HG02981 (cell line): ENCODE measurements around the gene GREB1L.
"Not testable (repeated sequence)": the region's sequence is repeated elsewhere in the genome, so short reads cannot be mapped to it uniquely, and the experiment has no call there.

Experiments used
- ATAC-seq: cut with Tn5 transposase; IDR thresholded peaks from one replicate; pipeline ENCODE4 v1.9.1; 2021; ENCODE audit warnings: mild to moderate bottlenecking, moderate library complexity; ENCODE audit not compliant: unreplicated experiment

Gene GREB1L

GRCh38 chr18:21242141-21242779 is at the start of gene GREB1L:
GREB1L (plus strand) TSS chr18:21242232; CDS start chr18:21383519, 141,287 bp downstream.
- no peak for ATAC-seq

- ATAC-seq, result no peak
Observed at GRCh38 chr18:21192308-21192624, 49.8 kb upstream of the GREB1L start.

- no peak for ATAC-seq
Observed at GRCh38 chr18:21194871-21195771, 46.9 kb upstream of the GREB1L start.

- ATAC-seq, result no peak
Observed at GRCh38 chr18:21196426-21196825, 45.6 kb upstream of the GREB1L start.

- ATAC-seq, result no peak
Observed at GRCh38 chr18:21203126-21203525, 38.9 kb upstream of the GREB1L start.

GRCh38 chr18:21203542-21204241 is 38.3 kb upstream of the GREB1L start:
- no peak for ATAC-seq

- no peak for ATAC-seq
Observed at GRCh38 chr18:21205695-21206094, 36.3 kb upstream of the GREB1L start.

GRCh38 chr18:21210278-21210677 is 31.8 kb upstream of the GREB1L start:
- no peak for ATAC-seq

- ATAC-seq, result no peak
Observed at GRCh38 chr18:21210784-21211183, 31.2 kb upstream of the GREB1L start.

GRCh38 chr18:21214409-21214808 is 27.6 kb upstream of the GREB1L start:
- not testable (repeated sequence) for ATAC-seq

- ATAC-seq, result no peak
Observed at GRCh38 chr18:21215490-21215889, 26.5 kb upstream of the GREB1L start.

- ATAC-seq, result no peak
Observed at GRCh38 chr18:21218862-21219261, 23.2 kb upstream of the GREB1L start.

GRCh38 chr18:21230436-21230835 is 11.6 kb upstream of the GREB1L start:
- ATAC-seq, result no peak

GRCh38 chr18:21241301-21242048 is 557 bp upstream of the GREB1L start:
- no peak for ATAC-seq

GRCh38 chr18:21242780-21243401 is 859 bp downstream of the GREB1L start:
- ATAC-seq, result no peak

GRCh38 chr18:21254576-21254975 is 12.5 kb downstream of the GREB1L start:
- no peak for ATAC-seq

- no peak for ATAC-seq
Observed at GRCh38 chr18:21255211-21255610, 13.2 kb downstream of the GREB1L start.

GRCh38 chr18:21257386-21257785 is 15.4 kb downstream of the GREB1L start:
- no peak for ATAC-seq

GRCh38 chr18:21260621-21261020 is 18.6 kb downstream of the GREB1L start:
- ATAC-seq, result no peak

GRCh38 chr18:21261352-21261751 is 19.3 kb downstream of the GREB1L start:
- ATAC-seq, result no peak

- ATAC-seq, result no peak
Observed at GRCh38 chr18:21262244-21262643, 20.2 kb downstream of the GREB1L start.
